Neuronal stem cell (in vitro differentiated cells): Measurements from ENCODE around the gene MCTS1.

Experiments
- DNase-seq: peaks from one replicate; pipeline ENCODE4 v3.0.0-alpha.2; 2013; ENCODE audit warnings: low spot score
- H2AFZ ChIP-seq: one replicate; pipeline ENCODE4 v1.6.1; 2013; ENCODE audit warnings: mild to moderate bottlenecking, low read length, inconsistent platforms
- H2AK5ac ChIP-seq: 2 replicates; pipeline ENCODE4 v1.6.1; 2013; ENCODE audit warnings: low read depth, mild to moderate bottlenecking, inconsistent platforms, low read length, moderate library complexity, mixed read lengths
- H2BK120ac ChIP-seq: 2 replicates; pipeline ENCODE4 v1.6.1; 2013; ENCODE audit warnings: low read depth, mild to moderate bottlenecking, inconsistent platforms, low read length, moderate library complexity, mixed read lengths
- H2BK12ac ChIP-seq: one replicate; pipeline ENCODE4 v1.6.1; 2013; ENCODE audit warnings: low read length, inconsistent platforms
- H2BK15ac ChIP-seq: 2 replicates; pipeline ENCODE4 v1.6.1; 2013; ENCODE audit warnings: mild to moderate bottlenecking, low read length, inconsistent platforms, mixed read lengths
- H2BK5ac ChIP-seq: one replicate; pipeline ENCODE4 v1.6.1; 2013; ENCODE audit warnings: inconsistent platforms, mild to moderate bottlenecking, low read length, moderate library complexity
- H3K14ac ChIP-seq: one replicate; pipeline ENCODE4 v1.6.1; 2013; ENCODE audit warnings: low read length, inconsistent platforms
- H3K18ac ChIP-seq: 2 replicates; pipeline ENCODE4 v1.6.1; 2013; ENCODE audit warnings: low read length, inconsistent platforms
- H3K23ac ChIP-seq: 2 replicates; pipeline ENCODE4 v1.6.1; 2013; ENCODE audit warnings: low read depth, mild to moderate bottlenecking, mixed read lengths, low read length, inconsistent platforms; ENCODE audit not compliant: poor library complexity
- H3K27ac ChIP-seq: replicated peaks from 3 replicates; pipeline ENCODE4 v1.5.1; 2013; ENCODE audit warnings: low read length, inconsistent platforms
- H3K27me3 ChIP-seq, 3 experiments: 2 replicates each; pipeline ENCODE4 v1.6.1; 2013; ENCODE audit warnings: low read length in 3 of 3, mild to moderate bottlenecking in 2 of 3, inconsistent platforms in 1 of 3, low read depth in 1 of 3, mixed read lengths in 1 of 3, moderate library complexity in 1 of 3; ENCODE audit not compliant: control insufficient read depth in 3 of 3, insufficient read depth in 3 of 3
- H3K36me3 ChIP-seq, 2 donors: replicated peaks in 1 of 2; 2 replicates each; pipeline ENCODE4 v1.6.1; 2013; ENCODE audit warnings: low read length in 2 of 2; ENCODE audit not compliant: control insufficient read depth in 2 of 2, insufficient read depth in 2 of 2
- H3K4ac ChIP-seq: 2 replicates; pipeline ENCODE4 v1.6.1; 2013; ENCODE audit warnings: inconsistent platforms, mild to moderate bottlenecking, low read length, moderate library complexity
- H3K4me1 ChIP-seq, 2 donors: 1 replicate in 1 of 2; 2 replicates in 1 of 2; pipeline ENCODE4 v1.6.1; 2013; ENCODE audit warnings: low read length in 2 of 2, low read depth in 1 of 2; ENCODE audit not compliant: control insufficient read depth in 2 of 2, insufficient read depth in 1 of 2
- H3K4me2 ChIP-seq: one replicate; pipeline ENCODE4 v1.6.1; 2013; ENCODE audit warnings: mild to moderate bottlenecking, low read length, inconsistent platforms; ENCODE audit not compliant: insufficient read depth, poor library complexity, severe bottlenecking
- H3K4me3 ChIP-seq, 2 donors: 2 replicates each; pipeline ENCODE4 v1.5.1; 2013; ENCODE audit warnings: low read length in 2 of 2, mild to moderate bottlenecking in 2 of 2, inconsistent platforms in 1 of 2, moderate library complexity in 1 of 2
- H3K79me1 ChIP-seq: one replicate; pipeline ENCODE4 v1.6.1; 2013; ENCODE audit warnings: low read depth, mild to moderate bottlenecking, inconsistent platforms, low read length, moderate library complexity
- H3K9ac ChIP-seq: one replicate; pipeline ENCODE4 v1.6.1; 2013; ENCODE audit warnings: mild to moderate bottlenecking, low read depth, low read length, inconsistent platforms; ENCODE audit not compliant: poor library complexity
- H3K9me3 ChIP-seq, 2 donors: replicated peaks in 1 of 2; 2 replicates each; pipeline versions ENCODE3 to v1.6.1; 2013; ENCODE audit warnings: low read length in 2 of 2, mild to moderate bottlenecking in 2 of 2, inconsistent platforms in 1 of 2, low read depth in 1 of 2, mixed read lengths in 1 of 2, moderate library complexity in 1 of 2; ENCODE audit not compliant: control insufficient read depth in 2 of 2, insufficient read depth in 1 of 2
- H4K8ac ChIP-seq: one replicate; pipeline ENCODE4 v1.6.1; 2013; ENCODE audit warnings: low read depth, mild to moderate bottlenecking, inconsistent platforms, low read length, moderate library complexity
- H4K91ac ChIP-seq: one replicate; pipeline ENCODE4 v1.6.1; 2013; ENCODE audit warnings: low read length, low read depth, mild to moderate bottlenecking, inconsistent platforms; ENCODE audit not compliant: poor library complexity
- WGBS, 2 donors: extraction: QIAGEN DNeasy Blood & Tissue Kit; methylation state at CpG; one replicate each; pipeline ENCODE4 v1.1.7; 2013; ENCODE audit warnings: missing lambda C conversion rate in 2 of 2, mixed read lengths in 1 of 2; ENCODE audit not compliant: insufficient read length in 2 of 2, insufficient replicate concordance in 1 of 2; ENCODE audit errors: extremely low coverage in 2 of 2; 5-methylcytosine and 5-hydroxymethylcytosine counted together

MCTS1 gene

GRCh38 chrX:120629667-120630537 is 26.0 kb downstream of the MCTS1 start, which contains the start of gene C1GALT1C1:
TSS of gene C1GALT1C1 (minus strand) at chrX:120630054. CDS start at chrX:120627166, 2,888 bp downstream.
- no peak within 1 kb of the TSS for H2BK15ac ChIP-seq
- H3K27ac ChIP-seq, result peak within 1 kb of the TSS; percentile 81
- no peak within 1 kb of the TSS for H3K23ac ChIP-seq
- no peak within 1 kb of the TSS for H2BK12ac ChIP-seq
- H3K14ac ChIP-seq, result no peak within 1 kb of the TSS
- H3K4me1 ChIP-seq, result no peaks in the 10 kb centered on the region
- WGBS, 2 donors, result no CpG with 5 or more reads among the region's 68 CpGs
- no peak within 1 kb of the TSS for H3K18ac ChIP-seq
- DNase-seq, result peak; percentile 80
- H2BK120ac ChIP-seq, result no peak within 1 kb of the TSS
- H3K9ac ChIP-seq, result peak within 1 kb of the TSS; percentile 60
- no peak within 1 kb of the TSS for H4K8ac ChIP-seq
- peak within 1 kb of the TSS; percentile 56 to 88 for H3K4me3 ChIP-seq
- no peaks in the 10 kb centered on the region for H3K36me3 ChIP-seq
- peak within 1 kb of the TSS; percentile 45 for H3K4me2 ChIP-seq
- no peaks in the 10 kb centered on the region for H3K9me3 ChIP-seq
- H4K91ac ChIP-seq, result no peak within 1 kb of the TSS
- peak within 1 kb of the TSS; percentile 93 for H2AFZ ChIP-seq
- H2AK5ac ChIP-seq, result no peak within 1 kb of the TSS
- no peak within 1 kb of the TSS for H3K4ac ChIP-seq
- H3K79me1 ChIP-seq, result no peaks in the 10 kb centered on the region
- no peaks in the 10 kb centered on the region for H3K27me3 ChIP-seq
- no peak within 1 kb of the TSS for H2BK5ac ChIP-seq

GRCh38 chrX:120638619-120639018 is 34.7 kb downstream of the MCTS1 start:
- no peak overlapping the region for H2BK5ac ChIP-seq
- H4K8ac ChIP-seq, result no peak overlapping the region
- DNase-seq, result no peak
- H3K4me3 ChIP-seq, result no peak overlapping the region
- no peak overlapping the region for H3K9ac ChIP-seq
- H4K91ac ChIP-seq, result no peak overlapping the region
- H3K14ac ChIP-seq, result no peak overlapping the region
- no peak overlapping the region for H2BK120ac ChIP-seq
- WGBS, 2 donors, result no CpG with 5 or more reads among the region's 4 CpGs
- H3K4ac ChIP-seq, result no peak overlapping the region
- no peaks in the 10 kb centered on the region for H3K9me3 ChIP-seq
- no peak overlapping the region for H3K4me2 ChIP-seq
- no peak overlapping the region for H3K27ac ChIP-seq
- H3K27me3 ChIP-seq, result no peaks in the 10 kb centered on the region
- H3K36me3 ChIP-seq, result no peaks in the 10 kb centered on the region
- H2AFZ ChIP-seq, result no peak overlapping the region
- H3K23ac ChIP-seq, result no peak overlapping the region
- no peak overlapping the region for H2BK15ac ChIP-seq
- H2AK5ac ChIP-seq, result no peak overlapping the region
- no peaks in the 10 kb centered on the region for H3K4me1 ChIP-seq
- no peaks in the 10 kb centered on the region for H3K79me1 ChIP-seq
- H3K18ac ChIP-seq, result no peak overlapping the region
- no peak overlapping the region for H2BK12ac ChIP-seq

GRCh38 chrX:120642871-120643270 is 39.0 kb downstream of the MCTS1 start:
- Histone ChIP-seq H3K4ac (no peak overlapping the region), H3K4me2 (no peak overlapping the region), H3K79me1 (no peaks in the 10 kb centered on the region), H2AK5ac (no peak overlapping the region), H3K14ac (no peak overlapping the region), H3K18ac (no peak overlapping the region), H2BK5ac (no peak overlapping the region), H3K36me3 (no peaks in the 10 kb centered on the region), H2BK120ac (no peak overlapping the region), H4K8ac (no peak overlapping the region), H3K23ac (no peak overlapping the region), H2BK12ac (no peak overlapping the region), H3K27ac (no peak overlapping the region), H3K9ac (no peak overlapping the region), H3K4me3 (no peak overlapping the region), H2BK15ac (no peak overlapping the region), H2AFZ (no peak overlapping the region), H4K91ac (no peak overlapping the region), H3K4me1 (no peaks in the 10 kb centered on the region), H3K9me3 (no peaks in the 10 kb centered on the region), H3K27me3 (no peaks in the 10 kb centered on the region)
- DNase-seq, result no peak
- no CpG with 5 or more reads among the region's 2 CpGs for WGBS, 2 donors

- no peak overlapping the region for H3K4me3 ChIP-seq
- H4K91ac ChIP-seq, result no peak overlapping the region
- H4K8ac ChIP-seq, result no peak overlapping the region
- H3K4ac ChIP-seq, result no peak overlapping the region
- H2BK5ac ChIP-seq, result no peak overlapping the region
- no peak overlapping the region for H2AFZ ChIP-seq
- H3K18ac ChIP-seq, result no peak overlapping the region
- no peak overlapping the region for H3K14ac ChIP-seq
- no peak overlapping the region for H2AK5ac ChIP-seq
- H3K36me3 ChIP-seq, result no peaks in the 10 kb centered on the region
- no peak overlapping the region for H2BK15ac ChIP-seq
- H3K9me3 ChIP-seq, result no peaks in the 10 kb centered on the region
- H3K79me1 ChIP-seq, result no peaks in the 10 kb centered on the region
- no peak overlapping the region for H3K23ac ChIP-seq
- H3K27ac ChIP-seq, result no peak overlapping the region
- H2BK12ac ChIP-seq, result no peak overlapping the region
- DNase-seq, result no peak
- no peaks in the 10 kb centered on the region for H3K27me3 ChIP-seq
- no peak overlapping the region for H3K9ac ChIP-seq
- WGBS, 2 donors, result no CpG with 5 or more reads among the region's 4 CpGs
- H3K4me2 ChIP-seq, result no peak overlapping the region
- H2BK120ac ChIP-seq, result no peak overlapping the region
- H3K4me1 ChIP-seq, result no peaks in the 10 kb centered on the region
These were observed 43.2 kb downstream of the MCTS1 start for GRCh38 chrX:120647127-120647526.
